GM18520 (cell line): Measurements from ENCODE around the gene ATP8B4.
"Not testable (repeated sequence)": the region's sequence is repeated elsewhere in the genome, so short reads cannot be mapped to it uniquely, and the experiment has no call there.

Experiments
- ATAC-seq: cut with Tn5 transposase; IDR thresholded peaks from one replicate; pipeline ENCODE4 v1.9.1; 2021; ENCODE audit not compliant: unreplicated experiment

The ATP8B4 gene

GRCh38 chr15:50119063-50120040, at the start of gene ATP8B4:
Gene ATP8B4 (minus strand): TSS chr15:50119233. CDS start chr15:50106966, 12,267 bp downstream.
- ATAC-seq: no peak

- no peak for ATAC-seq
Observed at GRCh38 chr15:50168379-50168778, 49.3 kb upstream of the ATP8B4 start.

- no peak for ATAC-seq
Observed at GRCh38 chr15:50167110-50167509, 48.1 kb upstream of the ATP8B4 start.

GRCh38 chr15:50166216-50166615, 47.2 kb upstream of the ATP8B4 start:
- no peak for ATAC-seq

GRCh38 chr15:50164458-50164857, 45.4 kb upstream of the ATP8B4 start:
- ATAC-seq: no peak

GRCh38 chr15:50163719-50164410, 44.8 kb upstream of the ATP8B4 start:
- ATAC-seq: no peak

GRCh38 chr15:50162969-50163718, 44.1 kb upstream of the ATP8B4 start:
- ATAC-seq: no peak

- ATAC-seq: not testable (repeated sequence)
Observed at GRCh38 chr15:50158236-50158635, 39.2 kb upstream of the ATP8B4 start.

GRCh38 chr15:50151476-50151875, 32.4 kb upstream of the ATP8B4 start:
- no peak for ATAC-seq

- no peak for ATAC-seq
Observed at GRCh38 chr15:50150851-50151250, 31.8 kb upstream of the ATP8B4 start.

GRCh38 chr15:50150349-50150748, 31.3 kb upstream of the ATP8B4 start:
- ATAC-seq: no peak

- no peak for ATAC-seq
Observed at GRCh38 chr15:50149090-50149489, 30.1 kb upstream of the ATP8B4 start.

- ATAC-seq: no peak
Observed at GRCh38 chr15:50148362-50148963, 29.4 kb upstream of the ATP8B4 start.

- no peak for ATAC-seq
Observed at GRCh38 chr15:50146632-50147031, 27.6 kb upstream of the ATP8B4 start.

- ATAC-seq: no peak
Observed at GRCh38 chr15:50145451-50145872, 26.4 kb upstream of the ATP8B4 start.

GRCh38 chr15:50144341-50145120, 25.5 kb upstream of the ATP8B4 start:
- ATAC-seq: no peak

- no peak for ATAC-seq
Observed at GRCh38 chr15:50143255-50143860, 24.3 kb upstream of the ATP8B4 start.

- ATAC-seq: no peak
Observed at GRCh38 chr15:50141856-50142255, 22.8 kb upstream of the ATP8B4 start.

GRCh38 chr15:50140983-50141382, 21.9 kb upstream of the ATP8B4 start:
- ATAC-seq: no peak

- ATAC-seq: no peak
Observed at GRCh38 chr15:50140098-50140497, 21.1 kb upstream of the ATP8B4 start.
